GM18505 (cell line): ENCODE results near the gene CTDP1.

Source experiments
- ATAC-seq: cut with Tn5 transposase; IDR thresholded peaks from one replicate; pipeline ENCODE4 v1.9.1; 2021; ENCODE audit not compliant: unreplicated experiment
- POLR2A ChIP-seq: IDR thresholded peaks from 4 replicates; pipeline ENCODE4 v1.6.1; 2011; ENCODE audit warnings: borderline replicate concordance; ENCODE audit not compliant: insufficient read depth, insufficient read length; ENCODE audit errors: extremely low read depth

The CTDP1 gene

GRCh38 chr18:79795446-79795845 lies 115.8 kb downstream of the CTDP1 start:
- TF ChIP-seq POLR2A: no peak
- no peak for ATAC-seq

- no peak for TF ChIP-seq POLR2A
- ATAC-seq: no peak
These were observed 116.4 kb downstream of the CTDP1 start for GRCh38 chr18:79796016-79796415.

GRCh38 chr18:79796531-79797405 lies 117.2 kb downstream of the CTDP1 start:
- no peak for TF ChIP-seq POLR2A
- ATAC-seq: no peak

- TF ChIP-seq POLR2A: no peak
- no peak for ATAC-seq
These were observed 118.1 kb downstream of the CTDP1 start, which contains the start of gene KCNG2 for GRCh38 chr18:79797518-79798345. Gene KCNG2, plus strand, starts transcription at chr18:79797938. Its CDS starts 65,730 bp downstream, at chr18:79863668.

- no peak for TF ChIP-seq POLR2A
- ATAC-seq: no peak
These were observed 118.9 kb downstream of the CTDP1 start for GRCh38 chr18:79798346-79798998.

- no peak for TF ChIP-seq POLR2A
These were observed 119.4 kb downstream of the CTDP1 start for GRCh38 chr18:79798999-79799370.

GRCh38 chr18:79799619-79800370 lies 120.2 kb downstream of the CTDP1 start:
- ATAC-seq: no peak

More at GRCh38 chr18:79798999-79799370, 119.4 kb downstream of the CTDP1 start:
- ATAC-seq: no peak

GRCh38 chr18:79800371-79801180 lies 121.0 kb downstream of the CTDP1 start:
- no peak for TF ChIP-seq POLR2A
- no peak for ATAC-seq

More at GRCh38 chr18:79799619-79800370, 120.2 kb downstream of the CTDP1 start:
- no peak for TF ChIP-seq POLR2A

GRCh38 chr18:79801217-79801616 lies 121.6 kb downstream of the CTDP1 start:
- TF ChIP-seq POLR2A: no peak

GRCh38 chr18:79801641-79802040 lies 122.0 kb downstream of the CTDP1 start:
- TF ChIP-seq POLR2A: no peak

More at GRCh38 chr18:79801217-79801616, 121.6 kb downstream of the CTDP1 start:
- no peak for ATAC-seq

GRCh38 chr18:79802298-79802697 lies 122.7 kb downstream of the CTDP1 start:
- no peak for ATAC-seq
- TF ChIP-seq POLR2A: no peak

More at GRCh38 chr18:79801641-79802040, 122.0 kb downstream of the CTDP1 start:
- no peak for ATAC-seq
